ENCODE results near the gene PACS1.

Gene PACS1

DNA sequence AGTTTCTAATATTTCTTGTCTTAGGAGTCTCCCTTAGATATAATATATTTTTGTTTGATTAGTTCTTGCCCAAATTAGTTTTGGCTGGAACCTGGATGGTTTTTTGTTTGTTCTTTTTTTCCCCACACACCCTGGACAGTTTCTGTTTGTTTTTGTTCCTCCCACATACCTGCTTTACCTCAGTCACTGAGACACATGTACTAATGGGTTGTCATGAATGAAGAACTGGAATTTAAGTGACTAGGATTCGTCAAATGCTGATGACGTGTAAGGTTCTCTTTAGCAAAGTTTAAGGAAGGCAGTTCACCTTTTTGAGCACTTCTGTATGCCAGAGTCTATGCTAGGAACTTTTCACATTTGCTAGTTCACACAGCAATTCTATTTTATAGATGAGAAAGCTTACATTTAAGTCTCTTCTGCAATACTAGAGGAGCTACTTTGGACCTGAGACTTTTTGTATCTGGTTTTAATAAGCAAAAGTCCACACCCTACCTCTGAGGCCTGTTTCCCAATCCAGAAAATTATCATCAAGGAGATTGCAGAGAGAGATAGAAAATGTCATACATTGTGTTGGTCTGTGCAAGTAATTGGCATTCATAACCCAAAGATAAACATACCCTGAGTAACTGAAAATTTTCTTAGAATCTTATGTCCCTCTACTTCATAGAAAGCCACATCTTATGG, 111.7 kb downstream of the PACS1 start:
- no peak for DNase-seq (ENCODE audit: low read depth in 2 of 2)
- no peak overlapping the region for H3K4me3 ChIP-seq (replicated peaks in 1 of 2; ENCODE audit: low read depth in 2 of 2, low read length in 2 of 2)
- TF ChIP-seq, protein P1, sequence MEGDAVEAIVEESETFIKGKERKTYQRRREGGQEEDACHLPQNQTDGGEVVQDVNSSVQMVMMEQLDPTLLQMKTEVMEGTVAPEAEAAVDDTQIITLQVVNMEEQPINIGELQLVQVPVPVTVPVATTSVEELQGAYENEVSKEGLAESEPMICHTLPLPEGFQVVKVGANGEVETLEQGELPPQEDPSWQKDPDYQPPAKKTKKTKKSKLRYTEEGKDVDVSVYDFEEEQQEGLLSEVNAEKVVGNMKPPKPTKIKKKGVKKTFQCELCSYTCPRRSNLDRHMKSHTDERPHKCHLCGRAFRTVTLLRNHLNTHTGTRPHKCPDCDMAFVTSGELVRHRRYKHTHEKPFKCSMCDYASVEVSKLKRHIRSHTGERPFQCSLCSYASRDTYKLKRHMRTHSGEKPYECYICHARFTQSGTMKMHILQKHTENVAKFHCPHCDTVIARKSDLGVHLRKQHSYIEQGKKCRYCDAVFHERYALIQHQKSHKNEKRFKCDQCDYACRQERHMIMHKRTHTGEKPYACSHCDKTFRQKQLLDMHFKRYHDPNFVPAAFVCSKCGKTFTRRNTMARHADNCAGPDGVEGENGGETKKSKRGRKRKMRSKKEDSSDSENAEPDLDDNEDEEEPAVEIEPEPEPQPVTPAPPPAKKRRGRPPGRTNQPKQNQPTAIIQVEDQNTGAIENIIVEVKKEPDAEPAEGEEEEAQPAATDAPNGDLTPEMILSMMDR (IDR thresholded peaks at IDR 0.05; ENCODE audit: low read depth, low read length) = no peak

DNA sequence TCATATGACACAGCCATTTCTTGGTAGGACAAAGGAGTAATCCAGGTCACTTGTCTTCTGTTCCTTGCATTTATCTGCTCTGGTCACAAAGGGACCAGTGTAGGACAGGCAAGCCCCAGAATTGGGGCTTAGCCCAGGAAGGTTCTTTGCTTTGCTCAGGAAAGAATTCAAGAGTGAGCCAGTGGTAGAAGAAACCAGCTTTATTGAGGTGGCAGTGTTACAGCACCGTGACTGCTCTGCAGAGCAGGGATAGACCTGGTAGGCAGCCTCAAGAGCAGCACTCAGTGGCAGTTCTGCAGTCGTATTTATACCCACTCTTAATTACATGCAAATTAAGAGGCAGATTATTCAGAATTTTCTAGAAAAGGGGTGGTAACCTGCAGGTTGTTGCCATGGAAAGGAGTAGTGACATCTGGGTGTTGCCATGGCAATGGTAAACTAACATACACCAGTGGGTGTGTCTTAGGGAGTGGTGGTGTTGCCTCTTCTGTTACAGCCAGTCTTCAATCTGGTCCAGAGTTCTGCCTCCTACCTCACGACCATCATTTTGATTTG, 113.5 kb downstream of the PACS1 start:
- H3K4me3 ChIP-seq (replicated peaks in 1 of 2; ENCODE audit: low read depth in 2 of 2, low read length in 2 of 2) = no peak overlapping the region
- TF ChIP-seq, protein P1 (IDR thresholded peaks at IDR 0.05; ENCODE audit: low read depth, low read length) = no peak
- DNase-seq (ENCODE audit: low read depth in 2 of 2) = peak; percentile 24 to 26

DNA sequence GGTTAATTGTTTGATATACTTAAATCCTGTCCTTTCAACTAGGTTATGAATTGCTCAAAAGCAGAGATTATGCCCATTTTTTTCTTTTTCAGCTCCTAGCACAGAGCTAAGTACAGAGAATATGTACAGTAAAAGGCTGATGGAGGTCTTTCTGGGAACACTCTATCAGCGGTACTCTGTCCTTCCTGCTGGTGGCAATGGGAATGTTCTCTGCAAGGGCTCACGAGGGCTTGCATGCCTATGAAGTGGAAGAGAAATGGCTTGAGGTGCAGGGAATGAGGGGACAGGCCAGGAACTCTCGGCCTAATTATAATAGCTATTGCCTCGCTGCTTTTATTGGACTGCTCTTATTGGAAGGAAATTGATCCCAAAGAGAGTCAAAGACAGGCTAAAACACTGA, 114.7 kb downstream of the PACS1 start:
- DNase-seq (ENCODE audit: low read depth in 2 of 2) = no peak
- no peak overlapping the region for H3K4me3 ChIP-seq (replicated peaks in 1 of 2; ENCODE audit: low read depth in 2 of 2, low read length in 2 of 2)
- TF ChIP-seq, protein P1 (IDR thresholded peaks at IDR 0.05; ENCODE audit: low read depth, low read length) = no peak

DNA sequence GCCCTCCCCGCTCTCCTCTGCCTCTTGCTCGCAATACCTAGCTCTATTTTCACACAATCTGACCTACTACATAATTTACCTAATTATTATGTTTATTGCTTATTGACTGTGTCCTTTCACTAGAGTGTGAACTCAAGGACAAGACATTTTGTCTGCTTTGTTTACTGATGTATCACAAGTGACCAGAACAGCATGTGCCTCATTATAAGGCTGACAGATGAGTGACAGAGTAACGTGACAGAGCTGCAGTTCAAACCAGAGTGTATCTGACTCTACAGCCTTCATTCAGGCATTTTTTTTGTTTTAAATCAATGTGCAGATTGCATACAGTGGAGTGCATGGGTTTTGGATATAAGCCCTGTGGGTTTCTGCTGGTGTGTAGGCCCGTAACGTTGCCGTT, 116.4 kb downstream of the PACS1 start:
- TF ChIP-seq, protein P1 (IDR thresholded peaks at IDR 0.05; ENCODE audit: low read depth, low read length) = no peak
- H3K4me3 ChIP-seq (replicated peaks in 1 of 2; ENCODE audit: low read depth in 2 of 2, low read length in 2 of 2) = no peak overlapping the region

DNA sequence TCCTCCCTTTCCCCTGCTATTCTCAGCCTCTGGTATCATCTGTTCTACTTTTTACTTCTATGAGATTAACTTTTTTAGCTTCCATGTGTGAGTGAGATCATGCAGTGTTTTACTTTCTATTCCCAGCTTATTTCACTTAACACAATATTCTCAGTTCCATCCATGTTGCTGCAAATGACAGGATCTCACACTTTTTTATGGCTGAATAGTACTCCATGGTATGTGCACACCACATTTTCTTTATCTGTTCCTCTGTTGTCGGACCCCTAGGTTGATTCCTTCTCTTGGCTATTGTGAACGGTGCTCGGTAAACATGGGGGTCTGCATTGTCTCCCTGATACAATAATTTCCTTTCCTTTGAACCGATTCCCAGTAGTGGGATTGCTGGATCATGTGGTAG, 117.4 kb downstream of the PACS1 start:
- TF ChIP-seq, protein P1 (IDR thresholded peaks at IDR 0.05; ENCODE audit: low read depth, low read length) = no peak
- DNase-seq (ENCODE audit: low read depth in 2 of 2) = no peak
- H3K4me3 ChIP-seq (replicated peaks in 1 of 2; ENCODE audit: low read depth in 2 of 2, low read length in 2 of 2) = no peak overlapping the region

More for the DNA sequence above, 116.4 kb downstream of the PACS1 start:
- no peak for DNase-seq (ENCODE audit: low read depth in 2 of 2)

DNA sequence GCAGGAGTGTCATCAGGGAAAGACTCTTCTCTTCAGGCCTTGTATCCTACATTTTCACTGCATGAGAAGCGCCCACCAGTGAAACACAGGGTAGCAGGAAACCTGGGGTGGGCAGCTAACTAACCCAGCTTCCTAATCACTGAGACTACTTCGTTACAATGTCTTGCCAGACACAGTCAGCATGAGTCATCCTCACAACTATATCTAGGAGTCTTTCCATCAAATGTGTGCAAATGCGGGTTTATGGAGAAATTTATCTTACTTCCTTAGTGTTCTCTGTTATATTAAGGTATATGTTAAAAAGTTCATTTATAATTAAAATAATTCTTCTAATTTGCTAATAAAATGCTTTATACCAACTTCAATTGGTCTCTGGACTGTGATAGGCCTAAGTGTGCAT, 118.5 kb downstream of the PACS1 start:
- TF ChIP-seq, protein P1 (IDR thresholded peaks at IDR 0.05; ENCODE audit: low read depth, low read length) = no peak
- H3K4me3 ChIP-seq (replicated peaks in 1 of 2; ENCODE audit: low read depth in 2 of 2, low read length in 2 of 2) = no peak overlapping the region
- peak; percentile 63 to 76 for DNase-seq (ENCODE audit: low read depth in 2 of 2)
